SKM-1 (cell line): ENCODE measurements around the gene TRIM38.
"Not testable (repeated sequence)": the region's sequence is repeated elsewhere in the genome, so short reads cannot be mapped to it uniquely, and the experiment has no call there.

Experiments
- DNase-seq: peaks from one replicate; lab custom pipeline; 2025; ENCODE audit not compliant: unreplicated experiment; lab: John Stamatoyannopoulos, UW

Gene TRIM38

DNA sequence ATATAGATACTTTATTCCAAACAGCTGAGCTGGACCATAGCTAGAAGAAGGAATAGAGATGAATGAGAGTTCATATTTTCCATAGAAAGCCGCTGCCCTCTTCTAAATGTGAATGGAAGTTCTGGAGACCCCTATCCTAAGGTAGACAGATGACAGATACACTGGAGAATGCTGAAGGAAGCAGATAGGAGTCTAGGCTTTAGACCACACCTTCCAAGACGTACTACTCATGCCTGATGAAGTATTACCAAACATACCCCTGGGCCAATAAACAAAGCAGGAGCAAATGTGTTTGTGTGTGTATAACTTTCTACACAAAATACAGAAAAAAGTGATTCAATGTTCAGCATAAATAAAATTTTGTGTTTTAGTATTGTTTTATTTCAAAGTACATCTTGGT, 23.0 kb upstream of the TRIM38 start:
- no peak for DNase-seq

DNA sequence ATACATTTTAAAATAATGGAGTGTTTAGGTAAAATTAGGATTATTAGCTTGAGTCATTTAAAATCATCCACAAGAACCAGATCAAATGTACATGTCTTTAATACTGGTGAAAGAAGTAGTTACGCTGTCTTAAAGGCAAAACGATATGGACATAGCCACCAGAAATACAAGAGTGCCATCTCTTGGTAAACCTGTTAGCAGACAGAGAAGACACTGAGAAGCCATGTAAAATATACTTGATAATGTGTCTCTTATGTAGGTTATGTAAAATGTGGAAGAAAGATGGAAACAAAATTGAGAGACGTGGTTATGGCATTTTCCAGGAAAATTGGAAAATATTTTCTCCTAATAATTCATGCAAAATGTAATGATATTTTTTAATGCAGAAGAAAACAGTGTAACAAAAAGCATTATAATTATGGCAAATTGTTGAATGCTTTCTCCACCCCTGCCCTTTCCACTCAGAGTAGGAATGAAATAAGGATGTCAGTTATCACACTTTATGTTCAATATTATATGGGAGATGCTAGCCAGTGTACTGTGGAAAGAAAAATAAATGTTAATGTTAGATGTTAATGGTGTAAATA, 19.9 kb upstream of the TRIM38 start:
- DNase-seq = no peak

DNA sequence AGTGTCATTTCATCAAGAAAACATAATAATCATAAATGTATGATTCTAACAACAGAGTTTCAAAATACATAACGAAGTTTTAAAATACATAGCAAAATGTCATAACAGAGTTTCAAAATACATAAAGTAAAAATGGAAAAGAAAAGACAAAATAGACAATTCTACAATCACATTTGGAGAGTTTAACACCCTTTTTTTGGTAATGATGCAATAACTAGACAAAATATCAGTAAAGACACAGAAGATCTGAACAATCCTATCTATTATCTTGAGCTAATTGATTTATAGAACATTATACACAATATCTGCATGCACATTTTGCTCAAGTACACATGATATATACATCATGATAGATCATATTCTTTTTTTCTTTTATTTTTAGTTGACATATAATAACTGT, 18.7 kb upstream of the TRIM38 start:
- DNase-seq = no peak

DNA sequence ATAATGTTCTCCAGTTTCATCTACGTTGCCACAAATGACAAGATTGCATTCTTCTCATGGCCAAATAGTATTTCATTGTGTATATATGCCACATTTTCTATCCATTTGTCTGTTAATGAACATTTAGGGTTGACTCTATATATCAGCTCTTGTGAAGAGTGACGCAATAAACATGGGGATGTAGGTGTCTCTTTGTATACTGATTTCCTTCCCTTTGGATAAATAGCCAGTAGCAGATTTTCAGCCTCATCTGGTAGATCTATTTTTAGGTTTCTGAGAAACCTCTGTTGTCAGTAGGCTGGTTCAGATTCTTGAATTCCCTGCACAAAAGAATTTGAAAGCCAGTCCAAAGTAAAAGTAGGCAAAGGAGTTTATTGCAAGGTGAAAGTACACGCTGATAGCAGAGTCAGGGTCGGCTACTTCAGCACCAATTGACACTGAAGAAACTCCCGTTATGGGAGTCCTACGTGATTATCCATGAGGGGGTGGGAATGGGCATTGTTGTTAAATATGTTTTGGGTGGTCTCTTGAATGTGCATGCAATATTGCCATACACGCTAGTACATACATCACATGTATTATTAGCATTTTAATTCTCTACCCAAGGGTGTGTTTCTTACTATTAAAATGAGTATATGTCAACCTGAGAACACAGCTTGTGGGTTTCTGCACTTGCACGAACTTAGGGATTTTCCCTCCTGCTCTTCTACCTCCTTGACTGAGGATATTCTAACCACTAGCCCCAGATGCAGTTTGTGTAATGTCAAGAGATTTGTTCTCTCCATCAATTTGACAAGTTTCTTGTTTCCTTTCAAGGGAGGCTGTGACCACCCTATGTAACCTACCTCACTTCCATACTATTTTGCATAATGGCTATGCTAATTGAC, 17.7 kb upstream of the TRIM38 start:
- DNase-seq = no peak

DNA sequence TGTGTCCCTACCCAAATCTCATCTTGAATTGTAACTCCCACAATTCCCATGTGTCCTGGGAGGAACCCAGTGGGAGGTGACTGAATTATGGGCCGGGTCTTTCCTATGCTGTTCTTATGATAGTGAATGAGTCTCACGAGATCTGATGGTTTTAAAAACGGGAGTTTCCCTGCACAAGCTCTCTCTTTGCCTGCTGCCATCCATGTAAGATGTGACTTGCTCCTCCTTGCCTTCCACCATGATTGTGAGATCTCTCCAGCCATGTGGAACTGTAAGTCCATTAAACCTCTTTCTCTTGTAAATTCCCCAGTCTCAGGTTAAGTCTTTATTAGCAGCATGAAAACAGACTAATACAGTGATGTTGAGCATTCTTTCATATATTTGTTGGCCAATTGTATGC, 16.9 kb upstream of the TRIM38 start:
- not testable (repeated sequence) for DNase-seq

GRCh38 chr6:25946631-25947030, 16.0 kb upstream of the TRIM38 start:
- DNase-seq = no peak

GRCh38 chr6:25947492-25947891, 15.1 kb upstream of the TRIM38 start:
- DNase-seq = not testable (repeated sequence)

GRCh38 chr6:25949695-25950094, 12.9 kb upstream of the TRIM38 start:
- DNase-seq = no peak

DNA sequence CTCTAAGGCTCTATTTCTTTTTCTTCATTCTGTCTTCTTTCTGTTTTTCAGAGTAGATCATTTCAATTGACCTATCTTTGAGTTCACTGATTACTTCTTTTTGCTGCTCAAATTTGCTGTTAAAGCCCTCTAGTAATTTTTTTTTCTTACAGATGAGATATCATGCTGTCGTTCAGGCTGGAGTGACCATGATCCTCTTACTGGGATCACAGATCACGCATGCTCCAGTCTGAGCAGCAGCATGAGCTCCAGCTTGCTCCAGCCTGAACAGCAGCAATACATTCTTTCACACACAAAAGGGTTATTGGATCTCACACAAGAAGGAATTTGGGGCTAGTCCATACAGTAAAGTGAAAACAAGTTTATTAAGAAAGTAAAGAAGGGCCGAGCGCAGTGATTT, 12.3 kb upstream of the TRIM38 start:
- no peak for DNase-seq

GRCh38 chr6:25951296-25952032, 11.1 kb upstream of the TRIM38 start:
- DNase-seq = no peak

DNA sequence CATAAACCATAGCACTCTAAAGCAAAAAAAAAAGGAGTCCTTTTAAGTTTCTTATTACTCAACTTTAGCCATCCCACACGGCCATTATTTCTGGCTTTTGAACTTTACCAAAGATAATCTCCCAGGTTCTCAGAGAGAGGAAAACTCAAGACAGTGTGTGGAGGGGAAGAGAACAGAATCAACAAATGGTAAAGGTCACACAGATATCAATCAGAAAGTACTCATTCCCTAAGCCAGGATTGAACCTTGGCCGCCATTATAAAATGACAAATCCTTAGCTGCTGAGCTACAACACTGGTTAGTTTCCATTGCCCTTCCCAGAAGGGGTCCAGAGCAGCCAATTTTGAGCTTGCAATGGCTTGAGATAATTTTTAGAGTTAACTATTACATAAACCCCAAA, 10.1 kb upstream of the TRIM38 start:
- DNase-seq = no peak

DNA sequence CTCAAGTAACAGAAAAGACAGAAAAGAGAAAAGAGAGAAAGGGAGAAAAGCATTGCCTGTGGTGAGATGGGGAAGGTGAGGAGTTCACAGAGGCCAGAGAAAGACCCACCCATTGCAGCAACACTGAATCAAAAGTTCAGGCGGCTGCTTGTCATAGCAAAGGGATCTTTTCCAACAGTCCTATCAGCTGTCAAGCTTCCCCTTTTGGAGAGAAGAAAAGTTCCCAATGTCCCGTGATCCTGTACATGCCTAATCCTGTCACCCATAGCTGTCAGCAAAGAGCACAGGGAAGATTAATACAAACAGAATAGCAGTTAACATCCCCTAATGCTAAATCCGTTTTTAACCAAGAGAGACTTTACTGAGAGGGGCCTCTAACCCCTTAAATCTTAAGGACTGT, 8.9 kb upstream of the TRIM38 start:
- no peak for DNase-seq

GRCh38 chr6:25954756-25955155, 7.8 kb upstream of the TRIM38 start:
- DNase-seq = no peak

GRCh38 chr6:25956226-25956625, 6.4 kb upstream of the TRIM38 start:
- no peak for DNase-seq

DNA sequence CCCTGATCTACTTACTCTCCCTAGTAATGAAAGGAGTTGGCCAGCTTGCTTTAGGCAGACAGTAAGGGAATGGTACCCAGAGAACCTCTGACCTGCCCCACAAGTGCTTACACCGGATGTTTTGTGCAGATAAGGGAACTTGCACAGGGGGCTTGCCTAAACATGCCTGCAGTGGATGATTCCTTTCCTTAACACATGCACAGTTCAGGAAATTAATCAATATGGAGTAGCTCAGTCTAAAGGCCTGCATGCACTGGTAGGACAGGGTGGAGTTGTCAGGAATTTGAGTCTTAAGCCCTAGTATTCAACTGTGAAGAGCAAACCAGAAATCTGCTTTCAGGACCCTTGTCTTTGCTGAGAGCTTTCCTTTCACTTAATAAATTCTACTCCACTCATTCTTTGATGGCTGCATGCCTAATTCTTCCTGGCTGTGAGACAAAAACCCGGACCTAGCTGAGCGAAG, 3.9 kb upstream of the TRIM38 start:
- DNase-seq = no peak

DNA sequence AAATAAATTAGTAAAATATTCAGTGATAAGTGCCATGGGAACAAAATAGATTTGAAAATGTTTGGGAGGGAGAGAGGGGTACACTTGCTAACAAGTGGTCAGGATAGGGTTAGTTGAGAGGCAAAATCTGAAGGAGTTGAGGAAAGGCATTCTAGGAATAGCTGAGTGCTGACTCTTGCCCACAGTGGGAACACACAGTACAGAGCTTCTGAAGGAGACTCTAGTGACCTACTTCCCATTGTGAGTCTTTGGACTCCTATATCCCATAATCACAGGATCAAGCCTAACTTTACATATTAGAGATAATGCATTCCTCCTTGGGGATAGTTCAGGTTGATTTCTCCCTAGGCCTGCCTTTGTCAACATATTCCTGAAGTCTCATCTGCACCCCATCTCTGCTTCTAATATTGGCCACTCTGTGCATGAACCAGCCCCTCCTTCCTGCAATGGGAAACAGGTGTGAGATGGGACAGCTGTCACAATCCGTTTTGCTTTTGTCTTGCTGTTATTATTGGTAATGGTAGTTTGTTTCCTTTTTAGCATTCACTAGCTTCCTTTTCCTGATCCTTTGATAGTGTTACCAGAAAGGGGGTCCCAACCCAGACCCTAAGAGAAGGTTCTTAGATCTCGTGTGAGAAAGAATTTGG, 2.6 kb upstream of the TRIM38 start:
- DNase-seq = no peak

- no peak for DNase-seq
Measured at GRCh38 chr6:25960734-25961133, 1.9 kb upstream of the TRIM38 start.

- no peak for DNase-seq
Measured at GRCh38 chr6:25961619-25962148, 918 bp upstream of the TRIM38 start.

DNA sequence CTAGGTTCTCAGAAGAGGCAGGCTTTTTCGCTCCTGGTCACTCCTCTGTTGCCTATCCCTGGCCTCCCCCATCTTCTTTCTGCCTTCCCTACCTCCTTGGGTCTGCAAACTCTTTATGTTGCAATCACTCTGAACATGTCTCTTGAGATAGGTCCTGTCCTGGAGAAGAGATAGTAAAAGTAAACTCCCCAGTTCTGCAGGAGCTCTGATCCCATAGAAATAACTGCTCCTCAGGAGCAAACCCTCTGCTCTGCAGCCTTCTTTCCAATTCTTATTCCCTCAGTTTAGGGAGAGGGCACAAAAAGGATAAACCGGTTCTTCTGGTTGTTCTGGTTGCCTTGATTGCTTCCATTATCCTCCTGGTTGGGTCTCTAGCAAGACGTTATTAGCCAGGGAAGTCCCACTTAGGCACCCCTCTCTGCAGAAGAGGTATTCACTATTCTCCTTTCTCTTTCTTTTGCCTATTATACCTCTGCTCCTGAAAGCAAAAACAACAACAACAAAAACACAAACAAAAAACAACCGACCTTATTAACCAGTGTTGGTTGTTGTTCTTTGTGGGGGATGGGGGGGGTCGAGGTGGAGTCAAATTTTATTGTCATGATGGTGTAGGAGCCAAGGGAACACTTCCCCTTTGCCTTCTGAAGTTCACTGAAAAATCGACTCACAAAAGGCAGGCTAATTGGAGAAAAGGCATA, 973 bp downstream of the TRIM38 start:
- DNase-seq = no peak

DNA sequence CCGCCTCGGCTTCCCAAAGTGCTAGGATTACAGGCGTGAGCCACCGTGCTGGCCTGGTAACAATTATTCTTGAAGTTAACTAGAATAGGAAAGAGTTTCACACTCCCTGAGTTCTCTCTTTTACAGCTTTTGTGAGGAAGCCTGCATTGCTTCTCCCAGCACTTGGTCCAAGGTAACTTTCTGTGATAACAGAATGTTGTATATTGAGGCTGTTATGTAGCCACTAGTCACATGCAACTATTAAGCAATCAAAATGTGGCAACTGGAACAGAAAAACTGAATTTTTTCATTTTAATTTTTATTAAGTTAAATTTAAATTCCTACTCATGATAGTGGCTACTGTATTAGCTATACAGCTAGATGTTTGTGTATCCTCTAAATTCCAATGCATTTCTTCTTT, 2.5 kb downstream of the TRIM38 start:
- no peak for DNase-seq

DNA sequence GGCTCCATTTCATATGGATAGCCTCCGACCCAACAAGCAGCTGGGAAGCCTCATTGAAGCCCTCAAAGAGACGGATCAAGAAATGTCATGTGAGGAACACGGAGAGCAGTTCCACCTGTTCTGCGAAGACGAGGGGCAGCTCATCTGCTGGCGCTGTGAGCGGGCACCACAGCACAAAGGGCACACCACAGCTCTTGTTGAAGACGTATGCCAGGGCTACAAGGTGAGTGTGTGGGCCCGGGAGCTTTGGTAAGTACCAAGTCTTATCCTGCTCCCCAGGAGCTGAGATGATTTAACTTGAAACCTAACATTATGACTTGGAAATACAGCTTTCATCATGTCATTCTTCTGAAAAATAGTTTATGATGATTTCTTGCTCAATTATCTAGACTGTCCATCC, 4.1 kb downstream of the TRIM38 start:
- DNase-seq = no peak
